Measurements from ENCODE around the gene HPSE.
"Not testable (repeated sequence)": the region's sequence is repeated elsewhere in the genome, so short reads cannot be mapped to it uniquely, and the experiment has no call there.

DNA sequence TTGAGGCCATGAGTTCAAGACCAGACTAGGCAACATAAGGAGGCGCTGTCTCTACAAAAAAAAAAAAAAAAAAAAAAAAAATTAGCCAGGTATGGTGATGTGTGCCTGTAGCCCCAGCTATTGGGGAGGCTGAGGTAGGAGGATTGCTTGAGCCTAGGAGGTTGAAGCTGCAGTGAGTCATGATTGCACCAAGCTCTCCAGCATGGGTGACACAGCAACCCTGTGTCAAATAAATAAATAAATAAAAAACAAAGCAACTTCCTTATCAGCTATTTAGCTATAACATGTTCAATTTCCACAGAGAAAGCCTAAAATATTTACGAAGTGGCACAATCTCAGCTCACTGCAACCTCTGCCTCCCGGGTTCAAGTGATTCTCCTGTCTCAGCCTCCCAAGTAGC, 60.7 kb downstream of the HPSE start:
- TF ChIP-seq, protein P1, sequence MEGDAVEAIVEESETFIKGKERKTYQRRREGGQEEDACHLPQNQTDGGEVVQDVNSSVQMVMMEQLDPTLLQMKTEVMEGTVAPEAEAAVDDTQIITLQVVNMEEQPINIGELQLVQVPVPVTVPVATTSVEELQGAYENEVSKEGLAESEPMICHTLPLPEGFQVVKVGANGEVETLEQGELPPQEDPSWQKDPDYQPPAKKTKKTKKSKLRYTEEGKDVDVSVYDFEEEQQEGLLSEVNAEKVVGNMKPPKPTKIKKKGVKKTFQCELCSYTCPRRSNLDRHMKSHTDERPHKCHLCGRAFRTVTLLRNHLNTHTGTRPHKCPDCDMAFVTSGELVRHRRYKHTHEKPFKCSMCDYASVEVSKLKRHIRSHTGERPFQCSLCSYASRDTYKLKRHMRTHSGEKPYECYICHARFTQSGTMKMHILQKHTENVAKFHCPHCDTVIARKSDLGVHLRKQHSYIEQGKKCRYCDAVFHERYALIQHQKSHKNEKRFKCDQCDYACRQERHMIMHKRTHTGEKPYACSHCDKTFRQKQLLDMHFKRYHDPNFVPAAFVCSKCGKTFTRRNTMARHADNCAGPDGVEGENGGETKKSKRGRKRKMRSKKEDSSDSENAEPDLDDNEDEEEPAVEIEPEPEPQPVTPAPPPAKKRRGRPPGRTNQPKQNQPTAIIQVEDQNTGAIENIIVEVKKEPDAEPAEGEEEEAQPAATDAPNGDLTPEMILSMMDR (IDR thresholded peaks at IDR 0.05; ENCODE audit: poor library complexity): not testable (repeated sequence)
- not testable (repeated sequence) for TF ChIP-seq EZH2 (IDR thresholded peaks at IDR 0.05; ENCODE audit: borderline replicate concordance)

All from hepatocyte (in vitro differentiated cells).